NCI-H1694 treated with DMSO at 0.1 percent for 48 hours (cell line): Measurements from ENCODE around the gene STAG1.

Source experiments
- DNase-seq: peaks from one replicate; lab custom pipeline; 2025; lab: John Stamatoyannopoulos, UW

Gene STAG1

GRCh38 chr3:136330900-136331299 is 421.3 kb downstream of the STAG1 start:
- DNase-seq = no peak

DNA sequence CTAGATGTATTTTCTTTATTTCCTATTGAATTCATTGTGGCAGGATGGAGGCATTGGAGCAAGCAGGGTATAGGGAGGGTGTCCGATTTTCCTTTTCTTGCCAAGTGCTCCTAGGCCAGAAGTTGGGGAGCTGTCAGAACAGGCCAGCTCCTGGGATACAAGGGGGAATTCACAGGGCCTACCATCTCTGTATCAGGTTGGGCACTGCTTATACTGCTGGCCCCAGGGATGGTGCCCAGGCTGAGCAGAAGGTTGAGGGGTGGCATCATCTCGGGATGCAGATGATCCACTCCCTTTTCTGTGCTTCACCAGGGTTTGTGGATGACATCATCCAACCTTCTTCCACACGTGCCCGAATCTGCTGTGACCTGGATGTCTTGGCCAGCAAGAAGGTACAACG is 422.6 kb downstream of the STAG1 start:
- DNase-seq = no peak

- DNase-seq = no peak
Observed at GRCh38 chr3:136327671-136328070, 424.5 kb downstream of the STAG1 start.

DNA sequence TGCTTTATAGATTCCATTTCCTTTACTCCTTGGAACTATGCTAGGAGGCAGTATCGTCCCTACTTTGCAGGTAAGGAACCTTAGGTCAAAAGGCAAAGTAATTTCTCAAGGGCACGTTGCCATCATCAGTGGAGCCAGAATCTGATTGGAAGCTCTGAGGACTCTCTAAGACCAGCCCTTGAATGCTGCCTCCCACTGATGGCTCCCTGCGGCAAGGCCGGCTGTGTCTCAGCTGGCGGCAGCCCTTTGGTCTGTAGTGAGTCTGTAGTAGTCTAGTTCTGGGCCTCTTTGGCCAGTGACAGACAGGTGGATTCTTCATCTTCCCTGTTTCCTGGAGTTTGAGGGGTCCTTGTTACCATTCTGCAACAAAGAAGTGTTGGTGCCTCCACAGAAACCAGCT is 425.9 kb downstream of the STAG1 start:
- DNase-seq = no peak

GRCh38 chr3:136311968-136312367 is 440.2 kb downstream of the STAG1 start:
- no peak for DNase-seq

DNA sequence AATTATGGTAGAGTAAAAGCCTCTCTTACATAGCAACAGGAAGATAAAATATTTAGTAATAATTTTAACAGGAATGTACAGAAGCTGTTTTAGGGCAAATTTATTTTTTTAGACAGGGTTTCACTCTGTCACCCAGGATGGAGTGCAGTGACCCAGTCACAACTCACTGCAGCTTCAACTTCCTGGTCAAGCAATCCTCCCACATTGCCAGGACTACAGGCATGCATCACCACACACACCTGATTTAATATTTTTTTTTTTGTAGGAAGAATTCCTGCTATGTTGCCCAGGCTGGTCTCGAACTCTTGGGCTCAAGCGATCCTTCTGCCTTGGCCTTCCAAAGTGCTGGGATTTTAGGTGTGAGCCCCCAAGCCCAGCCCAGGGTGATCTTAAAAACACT is 440.9 kb downstream of the STAG1 start:
- DNase-seq = no peak

- DNase-seq = peak; percentile 59
Observed at GRCh38 chr3:136305879-136306278, 446.3 kb downstream of the STAG1 start.

GRCh38 chr3:136300444-136300843 is 451.7 kb downstream of the STAG1 start:
- DNase-seq = no peak

DNA sequence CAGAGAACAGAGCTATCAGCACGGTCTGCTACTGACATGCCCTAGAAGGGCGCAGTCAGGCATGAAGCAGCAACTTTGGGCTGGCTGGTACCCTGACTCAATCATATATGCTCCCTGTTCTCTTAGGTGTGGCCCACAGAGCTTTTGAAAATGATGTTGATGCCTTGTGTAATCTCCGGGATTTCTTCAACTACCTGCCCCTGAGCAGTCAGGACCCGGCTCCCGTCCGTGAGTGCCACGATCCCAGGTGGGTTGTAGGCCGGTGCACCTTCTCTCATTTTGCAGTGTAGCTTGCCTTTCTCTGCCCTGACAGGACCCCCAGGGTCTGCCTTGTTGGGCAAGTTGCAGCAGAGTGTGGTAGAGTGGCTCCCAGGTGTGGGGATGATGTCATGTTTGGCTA is 454.4 kb downstream of the STAG1 start:
- DNase-seq = no peak

- no peak for DNase-seq
Observed at GRCh38 chr3:136296960-136297359, 455.2 kb downstream of the STAG1 start.

DNA sequence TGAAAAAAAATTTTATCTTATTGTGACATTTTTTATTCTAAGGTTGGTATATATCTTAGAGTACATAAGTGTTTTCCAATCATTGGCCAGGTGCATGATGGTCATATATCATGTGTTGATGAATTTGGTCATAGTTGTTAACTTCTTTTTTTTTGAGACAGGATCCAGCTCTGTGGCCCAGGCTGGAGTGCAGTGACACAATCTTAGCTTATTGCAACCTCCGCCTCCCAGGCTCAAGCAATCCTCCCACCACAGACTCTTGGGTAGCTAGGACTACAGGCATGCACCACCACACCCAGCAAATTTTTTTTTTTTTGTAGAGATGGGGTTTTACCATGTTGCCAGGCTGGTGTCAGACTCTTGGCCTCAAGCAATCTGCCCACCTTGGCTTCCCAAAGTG is 458.0 kb downstream of the STAG1 start:
- DNase-seq = no peak

DNA sequence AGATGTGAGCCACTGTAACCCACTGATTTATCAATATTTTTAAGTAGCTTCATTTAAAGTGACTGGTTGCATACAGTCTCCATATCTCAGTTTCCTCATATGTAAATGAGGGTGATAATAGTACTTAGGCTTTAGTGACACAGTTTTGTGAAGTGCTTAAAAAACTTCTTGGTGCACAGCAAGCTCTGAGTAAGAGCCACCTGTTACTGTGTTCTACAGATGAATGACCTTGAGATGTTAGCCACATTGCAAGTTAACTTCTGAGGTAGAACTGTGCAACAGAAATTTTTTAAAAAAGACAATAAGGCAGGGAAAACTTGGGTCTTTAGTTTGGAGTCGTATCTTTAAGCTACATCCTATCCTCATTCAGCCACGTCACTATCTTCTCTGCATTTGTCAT is 458.9 kb downstream of the STAG1 start:
- no peak for DNase-seq

- DNase-seq = no peak
Observed at GRCh38 chr3:136292500-136292899, 459.7 kb downstream of the STAG1 start.

DNA sequence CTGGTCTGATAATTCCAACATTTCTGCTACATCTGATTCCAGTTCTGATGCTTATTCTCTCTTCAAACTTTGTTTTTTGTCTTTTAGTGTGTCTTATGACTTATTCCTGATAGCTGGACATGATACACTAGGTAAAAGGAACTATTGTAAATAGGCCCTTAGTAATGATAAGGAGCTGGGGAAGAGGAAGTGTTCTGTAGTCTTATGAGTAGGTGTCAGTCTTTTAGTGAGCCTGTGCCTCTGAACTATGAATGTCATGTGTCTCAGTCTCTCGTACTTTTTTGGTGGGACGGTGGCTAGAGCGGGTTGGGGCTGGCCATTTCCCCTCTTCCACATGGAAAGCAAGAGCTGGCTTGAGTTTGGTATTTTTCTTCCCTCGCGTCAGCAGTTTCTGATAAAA is 460.9 kb downstream of the STAG1 start:
- no peak for DNase-seq
